Suppressor macrophage treated with lipopolysaccharide for 4 hours (primary cell): ENCODE data around the gene GON7.
"Not testable (repeated sequence)": the region's sequence is repeated elsewhere in the genome, so short reads cannot be mapped to it uniquely, and the experiment has no call there.

Source experiments
- DNase-seq: peaks from one replicate; pipeline ENCODE4 v3.0.0-alpha.2; 2020

GON7 gene

DNA sequence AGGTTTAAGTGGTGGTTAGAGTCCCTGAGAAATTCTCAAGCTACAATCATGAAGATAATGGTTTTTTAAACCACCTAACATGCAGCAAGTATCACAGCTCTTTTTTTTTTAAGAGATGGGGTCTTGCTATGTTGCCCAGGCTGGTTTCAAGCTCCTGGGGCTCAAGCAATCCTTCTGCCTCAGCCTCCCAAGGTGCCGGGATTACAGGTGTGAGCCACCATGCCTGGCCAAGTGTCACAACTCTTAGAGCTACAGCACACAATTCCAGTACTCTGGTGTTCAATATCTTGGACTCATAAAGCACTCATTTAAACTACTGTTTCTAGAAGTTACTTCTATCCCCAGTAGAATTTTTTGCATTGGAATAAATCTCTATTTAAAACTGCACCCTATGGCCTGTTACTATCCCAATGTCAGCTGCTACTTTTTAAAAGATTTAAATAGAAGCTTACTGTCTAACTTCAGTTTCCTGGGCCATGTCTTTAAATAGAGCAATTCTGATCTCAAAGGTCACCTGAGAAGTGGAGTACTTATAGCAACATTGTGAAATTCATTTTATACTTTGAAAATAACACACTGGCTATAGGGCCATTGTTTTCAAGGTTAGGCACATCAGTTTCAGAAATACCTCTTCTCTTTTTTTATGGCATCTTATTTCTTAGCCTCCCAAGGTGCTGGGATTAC lies 11.4 kb downstream of the GON7 start:
- no peak for DNase-seq

DNA sequence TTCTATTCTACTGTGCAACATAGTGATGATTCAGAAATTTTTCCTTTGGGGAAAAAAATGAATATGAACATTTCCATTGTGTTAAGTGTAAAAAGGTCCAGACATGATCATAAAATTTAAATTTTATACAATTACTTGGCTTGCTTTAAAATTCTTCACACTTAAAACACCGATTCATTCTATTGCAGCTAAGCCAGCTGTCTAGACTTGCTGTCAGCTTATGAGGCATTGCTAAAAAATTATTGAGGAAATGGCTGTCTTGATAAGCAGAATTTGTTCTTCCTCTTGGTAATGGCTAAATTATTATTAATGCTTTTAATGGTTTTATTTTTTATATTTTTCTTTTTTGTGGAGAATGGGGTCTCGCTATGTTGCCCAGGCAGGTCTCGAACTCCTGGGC lies 19.9 kb downstream of the GON7 start:
- no peak for DNase-seq

DNA sequence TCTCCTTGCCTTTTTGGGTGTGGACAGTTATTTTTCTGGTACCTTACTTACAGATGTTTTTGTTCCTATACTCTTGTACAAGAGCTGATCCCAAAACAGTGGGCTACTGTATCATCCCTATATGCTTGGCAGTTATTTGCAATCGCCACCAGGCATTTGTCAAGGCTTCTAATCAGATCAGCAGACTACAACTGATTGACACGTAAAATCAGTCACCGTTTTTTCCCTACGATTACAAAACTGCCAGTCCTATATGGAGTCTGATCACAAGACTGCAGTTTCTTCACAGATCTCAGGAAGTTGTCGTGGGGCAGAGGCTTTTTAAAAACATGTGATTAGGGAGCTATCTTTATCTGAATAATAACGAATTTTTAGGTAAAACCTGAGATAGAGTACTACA lies 20.4 kb downstream of the GON7 start:
- peak; percentile 91 for DNase-seq

DNA sequence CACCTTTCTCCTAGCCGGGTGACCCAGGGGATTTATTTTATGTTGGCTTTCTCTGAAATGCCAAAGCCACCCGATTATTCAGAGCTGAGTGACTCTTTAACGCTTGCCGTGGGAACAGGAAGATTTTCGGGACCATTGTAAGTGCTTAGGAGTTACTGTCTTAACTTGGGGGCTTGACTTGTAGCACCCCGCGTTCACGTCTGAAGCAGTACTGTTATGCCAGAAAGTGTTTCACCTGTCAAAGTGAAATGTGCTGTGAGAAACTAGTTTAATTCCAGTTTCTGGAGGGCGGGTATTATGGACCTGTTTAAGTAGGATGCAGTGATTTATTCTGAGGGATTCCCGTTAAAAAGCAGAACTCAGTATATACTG lies 21.5 kb downstream of the GON7 start:
- DNase-seq = no peak

DNA sequence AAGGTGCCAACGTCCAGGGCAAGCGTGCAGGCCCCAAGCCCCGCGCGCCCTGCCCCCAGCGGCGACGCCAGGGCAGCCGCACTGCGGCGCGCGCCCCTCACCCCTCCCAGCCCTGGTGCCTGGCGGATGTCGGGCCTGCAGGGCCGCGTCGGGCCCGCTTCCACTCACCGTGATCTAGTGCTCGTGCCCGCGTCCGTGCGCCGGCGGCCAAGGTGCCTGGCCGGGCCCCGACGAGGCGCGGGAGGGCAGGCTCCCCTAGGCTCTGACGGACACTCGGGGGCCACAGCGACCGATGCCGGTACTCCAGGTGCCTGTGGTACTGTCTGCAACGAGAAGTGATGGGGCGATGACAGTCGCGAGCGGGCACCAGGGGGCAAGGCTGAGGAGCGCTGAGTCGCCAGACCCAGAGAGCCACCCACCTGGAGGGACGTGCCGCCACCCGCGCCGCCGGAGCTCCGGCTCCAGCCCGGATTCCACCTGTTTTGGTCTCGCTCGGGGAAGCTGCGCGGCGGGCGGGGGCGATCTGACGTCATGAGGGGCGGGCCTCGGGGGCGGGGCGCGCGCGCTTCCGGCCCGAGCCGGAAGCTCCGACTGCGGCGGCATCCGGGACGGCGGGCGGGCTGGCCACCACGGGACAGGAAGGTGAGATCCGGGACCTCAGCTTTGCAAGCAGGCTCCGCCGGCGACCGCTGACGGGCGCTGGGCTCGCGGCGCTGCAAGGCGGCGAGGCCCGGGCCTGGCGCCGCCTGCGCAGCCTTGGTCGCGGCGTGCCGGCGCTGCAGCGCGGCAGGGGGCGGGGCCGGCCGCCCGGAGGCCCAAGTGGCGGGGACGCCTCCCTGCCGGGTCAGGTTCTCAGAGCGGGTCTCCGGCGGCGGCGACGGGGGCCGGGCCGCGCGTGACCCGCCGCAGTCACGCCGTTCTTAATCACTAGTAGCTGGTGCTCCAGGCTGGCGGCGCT lies 22.2 kb downstream of the GON7 start, which contains the start of the genes LYSET and MOAP1:
TSS of gene LYSET (plus strand) at position 927 of the 958 bp plus-strand sequence. CDS start 89 bp downstream, outside the sequence.
TSS of gene MOAP1 (minus strand) at position 507 of the 958 bp plus-strand sequence. CDS start 655 bp downstream, outside the sequence.
- peak; percentile 93 for DNase-seq

DNA sequence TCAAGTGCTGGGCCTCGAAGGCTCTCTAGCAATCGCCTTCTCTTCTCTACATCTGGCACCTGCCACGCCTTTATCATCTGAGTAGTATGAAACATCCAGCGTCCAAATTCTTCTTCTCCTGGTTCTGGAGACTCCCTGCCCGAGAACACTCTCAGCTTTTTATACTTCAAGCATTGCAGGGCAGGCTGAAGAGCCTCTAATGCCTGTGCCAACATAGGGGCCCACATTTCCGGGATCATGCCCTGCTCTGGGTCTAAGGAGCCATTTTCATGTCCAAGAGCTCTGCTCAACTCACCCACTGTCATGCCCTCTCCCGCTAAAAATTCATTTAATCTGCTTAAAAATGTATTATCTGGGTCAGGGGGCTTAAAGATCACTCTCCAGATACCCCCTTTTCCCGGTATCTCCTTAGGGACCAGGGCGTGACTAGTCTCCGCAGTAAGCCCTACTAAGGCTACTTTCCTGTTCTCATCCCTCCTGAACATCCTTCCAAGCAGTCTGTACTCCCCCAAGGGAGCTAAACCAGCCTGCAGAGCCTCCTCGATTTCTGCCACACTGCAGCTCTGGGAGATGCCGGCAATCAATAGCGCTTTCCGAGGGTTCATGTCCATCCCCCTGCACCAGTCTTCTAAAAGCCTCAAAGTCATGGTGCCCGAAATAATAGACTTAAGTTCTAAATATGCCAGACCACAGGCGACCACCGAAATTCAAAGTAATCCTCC lies 23.1 kb downstream of the GON7 start:
- DNase-seq = no peak

DNA sequence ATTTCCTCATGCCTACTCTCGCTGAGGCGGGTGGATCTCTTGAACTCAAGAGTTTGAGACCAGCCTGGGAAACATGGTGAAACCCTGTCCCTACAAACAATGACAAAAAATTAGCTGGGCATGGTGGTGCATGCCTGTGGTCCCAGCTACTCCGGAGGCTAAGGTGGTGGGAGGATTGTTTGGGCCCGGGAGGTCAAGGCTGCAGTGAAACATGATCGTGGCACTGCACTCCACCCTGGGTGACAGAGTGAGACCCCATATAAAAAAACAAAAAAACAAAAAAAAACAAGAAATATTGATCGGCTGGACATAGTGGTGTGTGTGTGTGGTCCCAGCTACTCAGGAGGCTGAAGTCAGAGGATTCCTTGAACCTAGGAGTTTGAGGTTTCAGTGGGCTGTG lies 31.4 kb downstream of the GON7 start:
- no peak for DNase-seq

DNA sequence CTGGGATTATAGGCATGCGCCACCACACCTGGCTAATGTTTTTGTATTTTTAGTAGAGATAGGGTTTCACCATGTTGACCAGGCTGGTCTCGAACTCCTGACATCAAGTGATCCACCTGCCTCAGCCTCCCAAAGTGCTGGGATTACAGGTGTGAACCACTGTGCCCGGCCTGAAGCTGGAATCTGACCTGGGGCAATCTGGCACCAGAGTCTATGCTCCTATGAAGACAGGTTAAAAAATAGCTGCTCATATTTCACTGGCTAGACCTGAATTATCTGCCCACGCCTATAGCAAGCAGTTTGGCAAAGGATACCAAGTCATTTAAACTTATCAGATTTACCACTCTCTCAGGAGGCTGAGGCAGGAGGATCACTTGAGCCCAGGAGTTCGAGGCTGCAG lies 32.1 kb downstream of the GON7 start:
- not testable (repeated sequence) for DNase-seq

DNA sequence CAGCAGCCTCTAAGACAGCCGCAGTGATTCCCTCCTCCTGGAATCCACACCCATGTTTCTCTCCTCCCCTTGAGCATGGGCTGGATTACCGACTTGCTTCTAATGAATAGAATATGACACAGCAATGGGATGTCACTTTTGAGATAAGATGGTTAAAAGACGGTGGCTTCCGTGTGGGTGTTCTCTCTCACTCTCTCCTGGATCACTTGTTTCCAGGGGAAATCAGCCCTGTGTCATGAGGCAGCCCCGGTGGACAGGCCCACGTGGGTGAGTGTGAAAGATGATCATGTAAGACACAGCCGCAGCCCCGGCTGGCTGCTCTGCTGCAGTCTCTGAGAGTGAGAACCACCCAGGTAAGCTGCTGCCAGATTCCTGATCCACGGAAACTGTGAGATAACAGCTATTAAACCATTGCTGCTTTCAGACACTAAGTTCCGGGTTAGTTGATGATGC lies 32.9 kb downstream of the GON7 start:
- DNase-seq = no peak

DNA sequence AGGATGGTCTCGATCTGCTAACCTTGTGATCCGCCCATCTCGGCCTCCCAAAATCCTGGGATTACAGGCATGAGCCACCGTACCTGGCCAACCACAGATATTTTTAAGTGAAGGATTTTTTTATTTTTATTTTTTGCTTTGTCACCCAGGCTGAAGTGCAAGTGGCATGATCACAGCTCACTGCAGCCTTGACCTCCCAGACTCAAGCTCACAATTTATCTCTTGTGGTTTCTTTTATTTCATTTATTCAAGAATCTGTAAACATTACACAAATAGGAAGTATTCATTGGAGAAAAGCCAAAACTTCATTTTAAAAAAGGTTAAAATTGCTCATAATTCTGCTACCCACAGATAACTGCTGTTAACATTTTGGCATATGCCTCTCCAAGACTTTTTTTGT lies 35.5 kb downstream of the GON7 start:
- DNase-seq = no peak

DNA sequence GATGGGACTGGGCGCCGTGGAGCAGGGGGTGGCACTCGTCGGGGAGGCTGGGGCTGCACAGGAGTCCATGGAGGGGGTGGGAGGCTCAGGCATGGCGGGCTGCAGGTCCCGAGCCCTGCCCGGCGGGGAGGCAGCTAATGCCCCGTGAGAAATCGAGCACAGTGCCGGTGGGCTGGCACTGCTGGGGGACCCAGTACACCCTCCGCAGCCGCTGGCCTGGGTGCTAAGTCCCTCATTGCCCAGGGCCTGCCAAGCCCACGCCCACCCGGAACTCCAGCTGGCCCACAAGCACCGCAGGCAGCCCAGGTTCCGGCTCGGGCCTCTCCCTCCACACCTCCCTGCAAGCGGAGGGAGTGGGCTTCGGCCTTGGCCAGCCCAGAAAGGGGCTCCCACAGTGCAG lies 36.7 kb downstream of the GON7 start:
- not testable (repeated sequence) for DNase-seq

DNA sequence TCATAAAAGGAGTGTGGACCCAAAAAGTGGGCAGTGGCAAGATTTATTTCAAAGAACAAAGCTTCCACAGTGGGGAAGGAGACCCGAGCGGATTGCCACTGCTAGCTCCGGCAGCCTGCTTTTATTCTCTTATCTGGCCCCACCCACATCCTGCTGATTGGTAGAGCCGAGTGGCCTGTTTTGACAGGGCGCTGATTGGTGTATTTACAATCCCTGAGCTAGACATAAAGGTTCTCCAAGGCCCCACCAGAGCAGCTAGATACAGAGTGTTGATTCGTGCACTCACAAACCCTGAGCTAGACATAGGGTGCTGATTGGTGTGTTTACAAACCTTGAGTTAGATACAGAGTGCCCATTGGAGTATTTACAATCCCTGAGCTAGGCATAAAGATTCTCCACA lies 37.2 kb downstream of the GON7 start:
- not testable (repeated sequence) for DNase-seq

DNA sequence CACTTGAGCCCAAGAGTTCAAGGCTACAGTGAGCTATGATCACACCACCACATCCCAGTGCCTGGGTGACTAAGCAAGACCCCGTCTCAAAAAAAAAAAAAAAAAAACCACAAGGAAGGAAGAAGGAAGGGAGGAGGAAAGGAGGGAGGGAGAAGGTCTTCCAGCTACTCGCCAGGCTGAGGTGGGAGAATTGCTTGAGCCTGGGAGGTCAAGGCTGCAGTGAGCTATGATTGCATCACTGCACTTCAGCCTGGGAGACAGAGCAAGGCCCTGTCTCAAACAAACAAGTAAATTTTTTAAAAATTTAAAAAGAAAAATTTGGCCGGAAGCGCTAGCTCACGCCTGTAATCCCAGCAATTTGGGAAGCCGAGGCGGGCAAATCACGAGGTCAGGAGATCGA lies 38.3 kb downstream of the GON7 start:
- not testable (repeated sequence) for DNase-seq

DNA sequence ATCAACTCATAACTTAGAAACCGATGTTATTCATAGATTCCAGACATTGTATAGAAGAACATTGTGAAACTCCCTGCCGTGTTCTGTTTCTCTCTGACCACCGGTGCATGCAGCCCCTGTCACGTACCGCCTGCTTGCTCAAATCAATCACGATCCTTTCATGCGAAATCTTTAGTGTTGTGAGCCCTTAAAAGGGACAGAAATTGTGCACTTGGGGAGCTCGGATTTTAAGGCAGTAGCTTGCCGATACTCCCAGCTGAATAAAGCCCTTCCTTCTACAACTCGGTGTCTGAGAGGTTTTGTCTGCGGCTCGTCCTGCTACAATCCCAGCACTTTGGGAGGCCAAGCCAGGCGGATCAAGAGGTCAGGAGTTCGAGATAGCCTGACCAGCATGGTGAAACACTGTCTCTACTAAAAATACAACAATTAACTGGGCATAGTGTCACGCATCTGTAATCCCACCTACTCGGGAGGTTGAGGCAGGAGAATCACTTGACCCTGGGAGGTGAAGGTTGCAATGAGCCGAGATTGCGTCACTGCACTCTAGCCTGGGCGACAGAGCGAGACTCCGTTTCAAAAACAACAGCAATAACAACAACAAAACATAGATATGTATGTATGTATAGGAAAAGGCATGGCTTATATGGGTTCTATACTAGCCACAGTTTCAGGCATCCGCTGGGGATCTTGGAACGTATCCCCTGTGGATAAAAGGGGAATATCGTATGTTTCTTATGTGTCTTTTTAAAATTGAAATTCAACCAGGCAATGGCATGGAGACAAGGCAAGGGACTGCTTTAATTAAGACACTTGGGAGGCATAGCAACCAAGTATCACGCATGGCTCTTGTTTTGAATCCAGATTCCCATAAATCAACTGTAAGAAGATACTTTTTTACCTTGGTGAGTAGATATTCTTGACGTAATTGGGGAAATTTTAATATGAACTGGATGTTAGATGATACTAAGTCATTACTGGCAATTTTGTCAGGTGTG lies 41.3 kb downstream of the GON7 start:
- DNase-seq = not testable (repeated sequence)

DNA sequence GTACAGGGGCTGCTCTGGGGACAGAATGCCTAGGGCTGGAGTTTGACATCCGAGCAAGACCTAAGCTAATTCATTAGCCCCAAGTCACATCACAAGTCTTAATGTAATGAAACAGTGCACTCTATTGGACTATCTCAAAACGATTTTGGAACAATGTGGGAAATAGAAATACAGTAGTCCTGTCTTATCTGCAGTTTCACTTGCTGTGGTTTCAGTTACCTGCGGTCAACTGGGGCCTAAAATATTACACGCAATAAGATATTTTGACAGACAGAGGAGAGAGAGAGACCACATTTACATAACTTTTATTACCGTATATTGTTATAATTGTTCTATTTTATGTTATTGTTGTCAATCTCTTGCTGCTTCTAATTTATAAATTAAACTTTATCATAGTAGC lies 43.3 kb downstream of the GON7 start:
- no peak for DNase-seq

DNA sequence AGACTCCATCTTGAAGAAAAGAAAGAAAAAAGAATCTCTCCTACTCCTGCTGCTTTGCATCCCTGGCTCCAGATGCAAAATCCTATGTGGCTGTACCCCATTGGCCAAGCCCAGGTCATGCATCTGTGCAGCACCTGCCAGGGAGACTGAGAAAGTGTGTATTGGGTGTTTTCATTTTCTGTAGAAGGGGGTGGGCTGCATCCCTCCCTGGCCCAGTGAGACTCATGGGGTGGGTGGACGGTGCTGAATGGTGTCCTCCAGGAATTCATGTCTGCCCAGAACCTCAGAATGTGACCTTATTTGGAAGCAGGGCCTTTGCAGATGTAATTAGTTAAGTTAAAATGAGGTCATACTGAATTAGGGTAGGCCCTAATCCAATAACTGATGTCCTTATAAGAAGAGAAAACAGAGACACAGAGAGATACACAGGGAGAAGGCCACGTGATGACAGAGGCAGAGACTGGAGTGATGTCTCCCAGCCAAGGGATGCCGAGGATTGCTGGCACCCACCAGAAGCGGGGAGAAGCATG lies 45.4 kb downstream of the GON7 start:
- DNase-seq = no peak

DNA sequence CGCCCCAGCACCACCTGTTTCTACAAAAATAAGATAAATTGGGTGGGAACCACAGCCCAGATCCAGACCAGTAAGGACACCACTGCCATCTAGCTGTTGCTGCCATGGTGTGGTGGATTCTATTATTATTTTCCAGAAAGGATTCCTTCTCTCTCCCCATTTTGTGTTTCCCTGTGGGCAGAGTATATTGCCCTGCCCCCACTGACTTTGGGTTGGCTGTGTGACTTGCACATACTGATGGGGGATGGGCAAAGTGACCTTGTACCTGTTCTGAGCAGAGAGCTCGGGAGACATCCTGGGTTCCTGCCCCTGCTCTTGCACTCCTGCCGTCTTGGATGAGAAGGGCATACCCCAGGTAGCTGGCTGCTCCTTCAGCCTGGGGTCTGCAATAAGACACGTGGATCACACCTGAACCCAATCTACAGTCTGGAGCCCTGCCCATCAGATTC lies 46.5 kb downstream of the GON7 start:
- peak; percentile 21 for DNase-seq

DNA sequence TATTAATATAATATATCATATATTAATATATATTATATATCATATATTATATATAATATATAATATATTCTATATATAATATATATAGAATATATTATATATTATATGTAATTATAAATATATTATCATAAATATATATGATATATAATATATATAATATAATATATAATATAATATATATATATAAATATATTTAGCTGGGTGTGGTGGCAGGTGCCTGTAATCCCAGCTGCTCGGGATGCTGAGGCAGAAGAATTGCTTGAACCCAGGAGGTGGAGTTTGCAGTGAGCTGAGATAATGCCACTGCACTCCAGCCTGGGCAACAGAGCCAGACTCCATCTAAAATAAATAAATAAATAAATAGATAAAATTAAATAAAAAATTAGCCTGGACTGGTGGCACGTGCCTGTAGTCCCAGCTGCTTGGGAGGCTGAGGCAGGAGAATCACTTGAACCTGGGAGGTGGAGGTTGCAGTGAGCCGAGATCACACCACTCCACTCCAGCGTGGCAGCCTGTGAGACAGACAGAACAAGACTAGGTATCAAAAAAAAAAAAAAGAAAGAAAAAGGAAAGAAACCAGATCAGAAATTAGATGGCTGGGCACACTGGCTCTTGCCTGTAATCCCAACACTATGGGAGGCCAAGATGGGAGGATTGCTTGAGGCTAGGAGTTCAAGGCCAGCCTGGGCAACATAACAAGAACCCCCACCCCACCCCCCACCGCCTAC lies 47.1 kb downstream of the GON7 start:
- DNase-seq = not testable (repeated sequence)

DNA sequence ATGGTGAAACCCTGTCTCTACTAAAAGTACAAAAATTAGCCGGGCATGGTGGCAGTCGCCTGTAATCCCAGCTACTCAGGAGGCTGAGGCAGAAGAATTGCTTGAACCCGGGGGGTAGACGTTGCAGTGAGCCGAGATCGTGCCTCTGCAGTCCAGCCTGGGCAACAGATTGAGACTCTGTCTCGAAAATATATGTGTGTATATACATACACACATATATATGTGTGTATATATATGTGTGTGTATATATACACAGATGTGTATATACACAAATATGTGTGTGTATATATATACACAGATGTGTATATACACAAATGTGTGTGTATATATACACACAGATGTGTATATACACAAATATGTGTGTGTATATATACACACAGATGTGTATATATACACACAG lies 48.5 kb downstream of the GON7 start:
- not testable (repeated sequence) for DNase-seq

DNA sequence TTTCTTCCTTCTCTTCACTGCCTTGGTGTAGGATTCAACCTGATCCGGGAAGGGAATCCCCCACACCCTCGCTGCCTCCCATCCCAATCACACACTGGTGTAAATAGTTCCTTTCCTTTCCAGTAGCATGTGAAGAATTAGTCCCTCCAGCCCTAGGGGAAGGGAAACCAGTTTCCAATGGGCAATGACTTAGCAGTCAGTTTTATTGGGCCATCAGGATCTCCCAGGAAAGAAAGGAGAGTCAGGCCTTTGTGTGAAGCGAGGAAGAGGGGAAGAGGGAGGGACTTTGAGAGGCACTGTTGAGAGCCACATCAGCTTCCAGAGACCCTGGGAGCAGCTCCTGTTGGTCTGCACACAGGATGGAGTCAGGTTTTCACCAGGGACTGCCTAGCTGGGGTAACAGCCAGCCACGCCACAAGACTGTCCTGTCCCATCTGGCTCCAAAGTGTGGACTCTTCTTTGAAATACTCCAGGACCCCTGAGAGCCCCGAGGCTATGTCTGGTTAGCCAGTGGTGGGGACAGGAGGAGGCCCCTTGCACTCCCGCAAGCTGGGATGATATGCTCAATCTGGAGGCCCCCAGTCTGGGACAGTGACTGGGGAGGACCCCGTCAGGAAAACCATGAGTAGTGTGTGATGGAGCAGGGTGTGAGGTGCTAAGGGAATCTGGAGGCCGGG lies 50.0 kb downstream of the GON7 start:
- DNase-seq = no peak
